GM12878 (cell line): Measurements from ENCODE around the gene NHEJ1. TPM values are rescaled to one million over a fixed set of nuclear protein-coding genes. Genes with fewer than 3 reads are reported as not detected.

Experiments
- ATAC-seq: fragments of 200-7000 bp; cut with Tn5 transposase; 3 replicates; pipeline ENCODE4 v1.9.1; 2020; ENCODE audit warnings: mild to moderate bottlenecking, moderate library complexity
- BruUV-seq: library from RNA; stranded (reverse); fragments of 400-500 nt; replicated peaks from 2 replicates; lab custom pipeline; 2021; lab: Mats Ljungman, UMichigan
- CTCF ChIA-PET: fragments of 300-600 bp; sonication (Branson Sonifier 250); formaldehyde crosslinking; extraction: SDS; loops from one replicate; lab custom pipeline; 2021; ENCODE audit warnings: inconsistent platforms; lab: Yijun Ruan, JAX
- POLR2A ChIA-PET: fragments of 350-600 bp; formaldehyde crosslinking; extraction: SDS; loops from one replicate; lab custom pipeline; 2021; ENCODE audit warnings: inconsistent platforms; lab: Charles Lee
- RAD21 ChIA-PET: fragments of 300-600 bp; sonication (Branson Sonifier 250); formaldehyde crosslinking; loops from one replicate; lab custom pipeline; 2023; ENCODE audit warnings: antibody characterized with exemption; ENCODE audit not compliant: unreplicated experiment; lab: Charles Lee
- SMC1A ChIA-PET: fragments of 300-600 bp; sonication (Branson Sonifier 250); formaldehyde crosslinking; loops from one replicate; lab custom pipeline; 2023; ENCODE audit not compliant: unreplicated experiment, uncharacterized antibody; lab: Charles Lee
- DNase-seq: peaks from one replicate; pipeline ENCODE4 v3.0.0-alpha.2; 2011; ENCODE audit warnings: low read depth, low spot score
- FAIRE-seq: peaks from 3 replicates; lab custom pipeline; 2011; peaks lifted over from hg19 to GRCh38; lab: Jason Lieb, UNC
- H2AFZ ChIP-seq: 2 replicates; pipeline ENCODE4 v1.6.0; 2011; ENCODE audit warnings: low read depth, low read length, control low read depth; ENCODE audit not compliant: control insufficient read depth
- H3K27ac ChIP-seq: 2 replicates; pipeline ENCODE4 v1.5.1; 2011; ENCODE audit warnings: control low read depth; ENCODE audit not compliant: control insufficient read depth, insufficient read depth
- H3K27me3 ChIP-seq, 2 experiments: replicated peaks in 1 of 2; 2 replicates each; pipeline versions ENCODE4 v1.6.0 to v1.6.1; 2011; ENCODE audit warnings: low read length in 1 of 2; ENCODE audit not compliant: control insufficient read depth in 2 of 2, insufficient read depth in 2 of 2
- H3K36me3 ChIP-seq, 2 experiments: 2 replicates each; pipeline ENCODE4 v1.5.1; 2011; ENCODE audit warnings: low read length in 1 of 2; ENCODE audit not compliant: control insufficient read depth in 2 of 2, insufficient read depth in 2 of 2
- H3K4me1 ChIP-seq: 2 replicates; pipeline ENCODE4 v1.6.1; 2011; ENCODE audit warnings: mild to moderate bottlenecking, low read length, moderate library complexity, mixed read lengths; ENCODE audit not compliant: control insufficient read depth, insufficient read depth
- H3K4me2 ChIP-seq: 2 replicates; pipeline ENCODE4 v1.6.0; 2011; ENCODE audit warnings: control low read depth; ENCODE audit not compliant: control insufficient read depth, insufficient read depth
- H3K4me3 ChIP-seq: fragments of 200-600 bp; sonication (generic); 2 replicates; pipeline ENCODE4 v1.5.1; 2016
- H3K79me2 ChIP-seq: 2 replicates; pipeline ENCODE4 v1.6.0; 2011; ENCODE audit warnings: low read length; ENCODE audit not compliant: control insufficient read depth, insufficient read depth
- H3K9ac ChIP-seq: 2 replicates; pipeline ENCODE4 v1.8.0; 2011; ENCODE audit warnings: low read length, control low read depth, mixed read lengths; ENCODE audit not compliant: control insufficient read depth, insufficient read depth
- H3K9me3 ChIP-seq: replicated peaks from 3 replicates; pipeline ENCODE4 v1.5.1; 2011; ENCODE audit warnings: mild to moderate bottlenecking, low read length; ENCODE audit not compliant: control insufficient read depth, insufficient read depth
- H4K20me1 ChIP-seq: 2 replicates; pipeline ENCODE4 v1.6.0; 2011; ENCODE audit not compliant: control insufficient read depth, insufficient read depth
- NR2C2 ChIP-seq: IDR thresholded peaks from 2 replicates; pipeline ENCODE4 v1.6.1; 2011; ENCODE audit warnings: borderline replicate concordance, low read depth; ENCODE audit not compliant: control insufficient read depth, insufficient read length
- WGBS: methylation state at CpG from one replicate; pipeline ENCODE4 v1.1.6; 2016; ENCODE audit warnings: low lambda C conversion rate; ENCODE audit not compliant: insufficient replicate concordance, insufficient coverage; ENCODE audit errors: missing lambda C conversion rate; 5-methylcytosine and 5-hydroxymethylcytosine counted together
- in situ Hi-C: fragments of 300-500 bp; cut with MboI; formaldehyde crosslinking; loops from 9 replicates; pipeline ENCODE4 v1.14.3; 2018; ENCODE audit warnings: mixed read lengths
- intact Hi-C: fragments of 100-400 bp; cut with micrococcal nuclease; formaldehyde crosslinking; loops from one replicate; pipeline ENCODE4 v1.14.2; 2022; ENCODE audit not compliant: unreplicated experiment
- polyA plus RNA-seq, 11 experiments: library from polyadenylated mRNA; depleted of rRNA in 4 of 11; unstranded in 6 of 11; stranded (reverse) in 5 of 11; fragments of >200 nt; fragmentation: Nextera tagmentation in 4 of 11; fragmentation: Illumina TruSeq in 1 of 11; extraction: Ambion mirVana in 4 of 11; extraction: Trizol in 1 of 11; gene quantifications; 1 replicate in 1 of 11; 2 replicates in 10 of 11; pipeline versions ENCODE4 v1.2.1 to v1.2.3, GENCODE V29; 2011 to 2016; ENCODE audit warnings: inconsistent platforms in 2 of 11, missing spikeins in 2 of 11, low read depth in 1 of 11
- total RNA-seq, 4 experiments: library from RNA; depleted of rRNA in 3 of 4; stranded (reverse); fragments of >200 nt in 3 of 4; fragmentation: Illumina TruSeq in 1 of 4; extraction: Trizol in 1 of 4; gene quantifications; 2 replicates each; pipeline versions ENCODE4 v1.2.1 to v1.2.3, GENCODE V29; 2013 to 2021
- TF ChIP-seq, protein P1 (sequence below): fragments of 450-650 bp; IDR thresholded peaks from 2 replicates; pipeline ENCODE4 v1.6.1; 2017; ENCODE audit warnings: mild to moderate bottlenecking, moderate library complexity
- TF ChIP-seq, protein P2 (sequence below): fragments of 450-650 bp; IDR thresholded peaks from 2 replicates; pipeline ENCODE4 v1.6.1; 2014; ENCODE audit warnings: mild to moderate bottlenecking

NHEJ1 gene
- total and polyA plus RNA-seq, 10 of the 15 experiments (the other 5 are each of a cell fraction or from before 2014, with no cell fraction given) = 11.8 to 20.2 (median 17.0) TPM

DNA sequence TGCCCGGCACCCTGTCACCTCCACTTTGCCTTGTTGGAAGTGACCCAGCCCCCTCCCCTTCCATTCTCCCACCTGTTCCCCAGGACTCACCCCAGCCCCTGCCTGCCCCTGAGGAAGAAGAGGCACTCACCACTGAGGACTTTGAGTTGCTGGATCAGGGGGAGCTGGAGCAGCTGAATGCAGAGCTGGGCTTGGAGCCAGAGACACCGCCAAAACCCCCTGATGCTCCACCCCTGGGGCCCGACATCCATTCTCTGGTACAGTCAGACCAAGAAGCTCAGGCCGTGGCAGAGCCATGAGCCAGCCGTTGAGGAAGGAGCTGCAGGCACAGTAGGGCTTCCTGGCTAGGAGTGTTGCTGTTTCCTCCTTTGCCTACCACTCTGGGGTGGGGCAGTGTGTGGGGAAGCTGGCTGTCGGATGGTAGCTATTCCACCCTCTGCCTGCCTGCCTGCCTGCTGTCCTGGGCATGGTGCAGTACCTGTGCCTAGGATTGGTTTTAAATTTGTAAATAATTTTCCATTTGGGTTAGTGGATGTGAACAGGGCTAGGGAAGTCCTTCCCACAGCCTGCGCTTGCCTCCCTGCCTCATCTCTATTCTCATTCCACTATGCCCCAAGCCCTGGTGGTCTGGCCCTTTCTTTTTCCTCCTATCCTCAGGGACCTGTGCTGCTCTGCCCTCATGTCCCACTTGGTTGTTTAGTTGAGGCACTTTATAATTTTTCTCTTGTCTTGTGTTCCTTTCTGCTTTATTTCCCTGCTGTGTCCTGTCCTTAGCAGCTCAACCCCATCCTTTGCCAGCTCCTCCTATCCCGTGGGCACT lies 21.9 kb upstream of the NHEJ1 start:
- POLR2A ChIA-PET = interaction anchor here (0.5 to 2.5 kb wide), 3 partner anchors 17 to 29 kb away, joined by 3 to 8 read pairs (median 4); partner anchors contain the start of gene ZFAND2B
- no peak for FAIRE-seq
- no peak for ATAC-seq
- SMC1A ChIA-PET = interaction anchor here (0.9 kb wide), 1 partner anchor 94 kb away, joined by 3 read pairs; no protein-coding TSS in a partner anchor
- Histone ChIP-seq H4K20me1 (no peaks in the 10 kb centered on the region), H3K4me1 (peaks cover 10% of the 10 kb centered on the region), H3K36me3 (peaks cover 6 to 10% of the 10 kb centered on the region in 2 experiments; a peak in 3 of 4 replicates), H3K4me3 (no peak overlapping the region), H3K9me3 (no peaks in the 10 kb centered on the region), H3K27me3 (no peaks in the 10 kb centered on the region), H3K9ac (no peak overlapping the region), H3K4me2 (no peak overlapping the region), H3K79me2 (peaks cover 17% of the 10 kb centered on the region), H2AFZ (no peak overlapping the region), H3K27ac (no peak overlapping the region)
- WGBS = 77% methylated on average over 8 of the region's 8 CpGs
- TF ChIP-seq, protein P1, sequence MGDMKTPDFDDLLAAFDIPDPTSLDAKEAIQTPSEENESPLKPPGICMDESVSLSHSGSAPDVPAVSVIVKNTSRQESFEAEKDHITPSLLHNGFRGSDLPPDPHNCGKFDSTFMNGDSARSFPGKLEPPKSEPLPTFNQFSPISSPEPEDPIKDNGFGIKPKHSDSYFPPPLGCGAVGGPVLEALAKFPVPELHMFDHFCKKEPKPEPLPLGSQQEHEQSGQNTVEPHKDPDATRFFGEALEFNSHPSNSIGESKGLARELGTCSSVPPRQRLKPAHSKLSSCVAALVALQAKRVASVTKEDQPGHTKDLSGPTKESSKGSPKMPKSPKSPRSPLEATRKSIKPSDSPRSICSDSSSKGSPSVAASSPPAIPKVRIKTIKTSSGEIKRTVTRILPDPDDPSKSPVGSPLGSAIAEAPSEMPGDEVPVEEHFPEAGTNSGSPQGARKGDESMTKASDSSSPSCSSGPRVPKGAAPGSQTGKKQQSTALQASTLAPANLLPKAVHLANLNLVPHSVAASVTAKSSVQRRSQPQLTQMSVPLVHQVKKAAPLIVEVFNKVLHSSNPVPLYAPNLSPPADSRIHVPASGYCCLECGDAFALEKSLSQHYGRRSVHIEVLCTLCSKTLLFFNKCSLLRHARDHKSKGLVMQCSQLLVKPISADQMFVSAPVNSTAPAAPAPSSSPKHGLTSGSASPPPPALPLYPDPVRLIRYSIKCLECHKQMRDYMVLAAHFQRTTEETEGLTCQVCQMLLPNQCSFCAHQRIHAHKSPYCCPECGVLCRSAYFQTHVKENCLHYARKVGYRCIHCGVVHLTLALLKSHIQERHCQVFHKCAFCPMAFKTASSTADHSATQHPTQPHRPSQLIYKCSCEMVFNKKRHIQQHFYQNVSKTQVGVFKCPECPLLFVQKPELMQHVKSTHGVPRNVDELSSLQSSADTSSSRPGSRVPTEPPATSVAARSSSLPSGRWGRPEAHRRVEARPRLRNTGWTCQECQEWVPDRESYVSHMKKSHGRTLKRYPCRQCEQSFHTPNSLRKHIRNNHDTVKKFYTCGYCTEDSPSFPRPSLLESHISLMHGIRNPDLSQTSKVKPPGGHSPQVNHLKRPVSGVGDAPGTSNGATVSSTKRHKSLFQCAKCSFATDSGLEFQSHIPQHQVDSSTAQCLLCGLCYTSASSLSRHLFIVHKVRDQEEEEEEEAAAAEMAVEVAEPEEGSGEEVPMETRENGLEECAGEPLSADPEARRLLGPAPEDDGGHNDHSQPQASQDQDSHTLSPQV = no peak
- TF ChIP-seq, protein P2, sequence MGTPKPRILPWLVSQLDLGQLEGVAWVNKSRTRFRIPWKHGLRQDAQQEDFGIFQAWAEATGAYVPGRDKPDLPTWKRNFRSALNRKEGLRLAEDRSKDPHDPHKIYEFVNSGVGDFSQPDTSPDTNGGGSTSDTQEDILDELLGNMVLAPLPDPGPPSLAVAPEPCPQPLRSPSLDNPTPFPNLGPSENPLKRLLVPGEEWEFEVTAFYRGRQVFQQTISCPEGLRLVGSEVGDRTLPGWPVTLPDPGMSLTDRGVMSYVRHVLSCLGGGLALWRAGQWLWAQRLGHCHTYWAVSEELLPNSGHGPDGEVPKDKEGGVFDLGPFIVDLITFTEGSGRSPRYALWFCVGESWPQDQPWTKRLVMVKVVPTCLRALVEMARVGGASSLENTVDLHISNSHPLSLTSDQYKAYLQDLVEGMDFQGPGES = no peak
- no peak for TF ChIP-seq NR2C2
- intact Hi-C loops (no loop called here), in situ Hi-C loops (no loop called here)
- CTCF ChIA-PET = interaction anchor here (0.7 to 1.4 kb wide), 3 partner anchors 11 to 283 kb away, joined by 3 to 4 read pairs (median 3); no protein-coding TSS in a partner anchor
- RAD21 ChIA-PET = interaction anchor here (1.1 kb wide), 1 partner anchor 23 kb away, joined by 3 read pairs; no protein-coding TSS in a partner anchor
- DNase-seq = no peak
- BruUV-seq = no TSS peak
